Globus pallidus (tissue), 1 donor: Measurements from ENCODE around the gene MGLL.
"Not testable (repeated sequence)": the region's sequence is repeated elsewhere in the genome, so short reads cannot be mapped to it uniquely, and the experiment has no call there.

Experiments
- DNase-seq: peaks from one replicate; pipeline ENCODE4 v3.0.0-alpha.2; 2015; ENCODE audit warnings: low spot score

MGLL gene

GRCh38 chr3:127688416-127689265, 133.7 kb downstream of the MGLL start:
- DNase-seq, result no peak

GRCh38 chr3:127688022-127688415, 134.3 kb downstream of the MGLL start:
- DNase-seq, result no peak

- DNase-seq, result no peak
Measured at GRCh38 chr3:127687228-127687737, 135.0 kb downstream of the MGLL start.

- DNase-seq, result no peak
Measured at GRCh38 chr3:127686512-127686894, 135.8 kb downstream of the MGLL start.

GRCh38 chr3:127685708-127686511, 136.4 kb downstream of the MGLL start:
- no peak for DNase-seq

GRCh38 chr3:127684871-127685707, 137.2 kb downstream of the MGLL start:
- no peak for DNase-seq

GRCh38 chr3:127682561-127682960, 139.8 kb downstream of the MGLL start:
- DNase-seq, result no peak

GRCh38 chr3:127682175-127682554, 140.2 kb downstream of the MGLL start:
- DNase-seq, result not testable (repeated sequence)

GRCh38 chr3:127680798-127681221, 141.5 kb downstream of the MGLL start:
- no peak for DNase-seq

- DNase-seq, result no peak
Measured at GRCh38 chr3:127680146-127680661, 142.1 kb downstream of the MGLL start.

- DNase-seq, result no peak
Measured at GRCh38 chr3:127679534-127680145, 142.7 kb downstream of the MGLL start.

- DNase-seq, result no peak
Measured at GRCh38 chr3:127678611-127679533, 143.4 kb downstream of the MGLL start.

GRCh38 chr3:127678315-127678599, 144.1 kb downstream of the MGLL start:
- no peak for DNase-seq

- DNase-seq, result no peak
Measured at GRCh38 chr3:127677541-127678314, 144.6 kb downstream of the MGLL start.

GRCh38 chr3:127676921-127677351, 145.4 kb downstream of the MGLL start:
- no peak for DNase-seq

GRCh38 chr3:127676456-127676855, 145.9 kb downstream of the MGLL start:
- no peak for DNase-seq

GRCh38 chr3:127675651-127676391, 146.5 kb downstream of the MGLL start:
- no peak for DNase-seq

- DNase-seq, result no peak
Measured at GRCh38 chr3:127674790-127675189, 147.5 kb downstream of the MGLL start.
